ENCODE data around the gene ARGLU1. TPM values are rescaled to one million over a fixed set of nuclear protein-coding genes. Genes with fewer than 3 reads are reported as not detected.

Gene ARGLU1
- total and polyA plus RNA-seq, 9 of the 15 experiments (the other 6 are each of a cell fraction or from before 2014, with no cell fraction given), result 19.3 to 99.9 (median 49.3) TPM

GRCh38 chr13:106593132-106593531 lies 25.2 kb upstream of the ARGLU1 start:
- no peak for FAIRE-seq
- intact Hi-C loops (cut with micrococcal nuclease), result no loop called here
- Histone ChIP-seq H3K27me3 (ENCODE audit: control insufficient read depth in 2 of 2, insufficient read depth in 2 of 2, low read length in 2 of 2) (no peaks in the 10 kb centered on the region; a peak in 1 of 5 replicates), H3K4me1 (replicated peaks in 1 of 2; ENCODE audit: control insufficient read depth in 2 of 2, insufficient read depth in 2 of 2, low read length in 2 of 2) (no peaks in the 10 kb centered on the region), H3K9me3 (replicated peaks; ENCODE audit: control insufficient read depth, insufficient read depth, low read depth, low read length) (no peaks in the 10 kb centered on the region), H3K9ac (ENCODE audit: insufficient read depth in 1 of 2, low read depth in 2 of 2, low read length in 2 of 2) (no peak overlapping the region), H3K9me1 (ENCODE audit: control insufficient read depth, insufficient read depth, low read length) (no peaks in the 10 kb centered on the region), H3K27ac (ENCODE audit: extremely low read depth, low read depth, low read length) (no peak overlapping the region), H3K36me3 (ENCODE audit: control insufficient read depth, insufficient read depth, low read length) (no peaks in the 10 kb centered on the region), H3K4me3 (no peak overlapping the region), H4K20me1 (replicated peaks; ENCODE audit: control insufficient read depth, insufficient read depth, low read length) (no peaks in the 10 kb centered on the region), H3K79me2 (ENCODE audit: control insufficient read depth, insufficient read depth, low read length) (no peaks in the 10 kb centered on the region), H3K4me2 (ENCODE audit: insufficient read depth, low read length) (no peak overlapping the region), H2AFZ (ENCODE audit: low read depth, low read length) (no peak overlapping the region)
- POLR2A ChIA-PET, result no interaction called here
- in situ Hi-C loops (cut with MboI), result no loop called here
- BruUV-seq (replicated peaks), result no TSS peak
- CTCF ChIA-PET (ENCODE audit: low intra/inter-chr PET ratio), result no interaction called here
- WGBS (ENCODE audit: insufficient coverage, low coverage, missing lambda C conversion rate), result 0% methylated on average over 5 of the region's 5 CpGs
- TF ChIP-seq SPI1 (IDR thresholded peaks at IDR 0.05; ENCODE audit: borderline replicate concordance, low read depth, low read length), result peak; percentile 44; the same call in 1 of the 2 replicates
- TF ChIP-seq, protein P1, sequence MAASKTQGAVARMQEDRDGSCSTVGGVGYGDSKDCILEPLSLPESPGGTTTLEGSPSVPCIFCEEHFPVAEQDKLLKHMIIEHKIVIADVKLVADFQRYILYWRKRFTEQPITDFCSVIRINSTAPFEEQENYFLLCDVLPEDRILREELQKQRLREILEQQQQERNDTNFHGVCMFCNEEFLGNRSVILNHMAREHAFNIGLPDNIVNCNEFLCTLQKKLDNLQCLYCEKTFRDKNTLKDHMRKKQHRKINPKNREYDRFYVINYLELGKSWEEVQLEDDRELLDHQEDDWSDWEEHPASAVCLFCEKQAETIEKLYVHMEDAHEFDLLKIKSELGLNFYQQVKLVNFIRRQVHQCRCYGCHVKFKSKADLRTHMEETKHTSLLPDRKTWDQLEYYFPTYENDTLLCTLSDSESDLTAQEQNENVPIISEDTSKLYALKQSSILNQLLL (CRISPR knock-in tag; IDR thresholded peaks at IDR 0.05; ENCODE audit: borderline replicate concordance), result no peak
- DNase-seq (ENCODE audit: extremely low read depth in 1 of 4, low spot score in 3 of 4), result no peak
- no peak for ATAC-seq

- H3K4me3 ChIP-seq, result no peak overlapping the region
- CTCF ChIA-PET (ENCODE audit: low intra/inter-chr PET ratio), result no interaction called here
- H3K36me3 ChIP-seq (ENCODE audit: control insufficient read depth, insufficient read depth, low read length), result no peaks in the 10 kb centered on the region
- POLR2A ChIA-PET, result no interaction called here
- intact Hi-C loops (cut with micrococcal nuclease), result no loop called here
- H4K20me1 ChIP-seq (replicated peaks; ENCODE audit: control insufficient read depth, insufficient read depth, low read length), result no peaks in the 10 kb centered on the region
- no peaks in the 10 kb centered on the region for H3K9me3 ChIP-seq (replicated peaks; ENCODE audit: control insufficient read depth, insufficient read depth, low read depth, low read length)
- no TSS peak for BruUV-seq (replicated peaks)
- FAIRE-seq, result no peak
- 0% methylated on average over 2 of the region's 2 CpGs for WGBS (ENCODE audit: insufficient coverage, low coverage, missing lambda C conversion rate)
- H3K27ac ChIP-seq (ENCODE audit: extremely low read depth, low read depth, low read length), result no peak overlapping the region
- no peaks in the 10 kb centered on the region for H3K9me1 ChIP-seq (ENCODE audit: control insufficient read depth, insufficient read depth, low read length)
- in situ Hi-C loops (cut with MboI), result no loop called here
- H3K4me1 ChIP-seq (replicated peaks in 1 of 2; ENCODE audit: control insufficient read depth in 2 of 2, insufficient read depth in 2 of 2, low read length in 2 of 2), result no peaks in the 10 kb centered on the region
- H3K27me3 ChIP-seq (ENCODE audit: control insufficient read depth in 2 of 2, insufficient read depth in 2 of 2, low read length in 2 of 2), result no peaks in the 10 kb centered on the region; a peak in 1 of 5 replicates
- no peak overlapping the region for H2AFZ ChIP-seq (ENCODE audit: low read depth, low read length)
- no peak overlapping the region for H3K4me2 ChIP-seq (ENCODE audit: insufficient read depth, low read length)
- no peaks in the 10 kb centered on the region for H3K79me2 ChIP-seq (ENCODE audit: control insufficient read depth, insufficient read depth, low read length)
- no peak for DNase-seq (ENCODE audit: extremely low read depth in 1 of 4, low spot score in 3 of 4)
- ATAC-seq, result no peak
- H3K9ac ChIP-seq (ENCODE audit: insufficient read depth in 1 of 2, low read depth in 2 of 2, low read length in 2 of 2), result no peak overlapping the region
- TF ChIP-seq, protein P2, sequence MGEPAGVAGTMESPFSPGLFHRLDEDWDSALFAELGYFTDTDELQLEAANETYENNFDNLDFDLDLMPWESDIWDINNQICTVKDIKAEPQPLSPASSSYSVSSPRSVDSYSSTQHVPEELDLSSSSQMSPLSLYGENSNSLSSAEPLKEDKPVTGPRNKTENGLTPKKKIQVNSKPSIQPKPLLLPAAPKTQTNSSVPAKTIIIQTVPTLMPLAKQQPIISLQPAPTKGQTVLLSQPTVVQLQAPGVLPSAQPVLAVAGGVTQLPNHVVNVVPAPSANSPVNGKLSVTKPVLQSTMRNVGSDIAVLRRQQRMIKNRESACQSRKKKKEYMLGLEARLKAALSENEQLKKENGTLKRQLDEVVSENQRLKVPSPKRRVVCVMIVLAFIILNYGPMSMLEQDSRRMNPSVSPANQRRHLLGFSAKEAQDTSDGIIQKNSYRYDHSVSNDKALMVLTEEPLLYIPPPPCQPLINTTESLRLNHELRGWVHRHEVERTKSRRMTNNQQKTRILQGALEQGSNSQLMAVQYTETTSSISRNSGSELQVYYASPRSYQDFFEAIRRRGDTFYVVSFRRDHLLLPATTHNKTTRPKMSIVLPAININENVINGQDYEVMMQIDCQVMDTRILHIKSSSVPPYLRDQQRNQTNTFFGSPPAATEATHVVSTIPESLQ (CRISPR knock-in tag; IDR thresholded peaks at IDR 0.05), result no peak
- TF ChIP-seq TAF1 (IDR thresholded peaks at IDR 0.05; ENCODE audit: control insufficient read depth, extremely low read depth, insufficient read depth, low read length, severe bottlenecking) (no peak), ARID1B (IDR thresholded peaks at IDR 0.05) (no peak), SREBF2 (CRISPR knock-in tag; IDR thresholded peaks at IDR 0.05) (no peak), SRSF3 (IDR thresholded peaks at IDR 0.05; ENCODE audit: insufficient read depth, low read length) (no peak), ZNF253 (CRISPR knock-in tag; conservative IDR thresholded peaks at IDR 0.05) (no peak), IRF2 (CRISPR knock-in tag; IDR thresholded peaks at IDR 0.05) (no peak), TCF15 (CRISPR knock-in tag; IDR thresholded peaks at IDR 0.05) (no peak), STAT5A (IDR thresholded peaks at IDR 0.05; ENCODE audit: borderline replicate concordance, low read length) (no peak), POLR2G (IDR thresholded peaks at IDR 0.05; ENCODE audit: low read depth, low read length) (no peak)
Observed at GRCh38 chr13:106591299-106591698, 23.4 kb upstream of the ARGLU1 start.
